Measurements from ENCODE around the gene SUB1. TPM values are rescaled to one million over a fixed set of nuclear protein-coding genes. Genes with fewer than 3 reads are reported as not detected.
"Not testable (repeated sequence)": the region's sequence is repeated elsewhere in the genome, so short reads cannot be mapped to it uniquely, and the experiment has no call there.

The SUB1 gene
- polyA plus RNA-seq, 2 donors: 106 to 145 TPM

DNA sequence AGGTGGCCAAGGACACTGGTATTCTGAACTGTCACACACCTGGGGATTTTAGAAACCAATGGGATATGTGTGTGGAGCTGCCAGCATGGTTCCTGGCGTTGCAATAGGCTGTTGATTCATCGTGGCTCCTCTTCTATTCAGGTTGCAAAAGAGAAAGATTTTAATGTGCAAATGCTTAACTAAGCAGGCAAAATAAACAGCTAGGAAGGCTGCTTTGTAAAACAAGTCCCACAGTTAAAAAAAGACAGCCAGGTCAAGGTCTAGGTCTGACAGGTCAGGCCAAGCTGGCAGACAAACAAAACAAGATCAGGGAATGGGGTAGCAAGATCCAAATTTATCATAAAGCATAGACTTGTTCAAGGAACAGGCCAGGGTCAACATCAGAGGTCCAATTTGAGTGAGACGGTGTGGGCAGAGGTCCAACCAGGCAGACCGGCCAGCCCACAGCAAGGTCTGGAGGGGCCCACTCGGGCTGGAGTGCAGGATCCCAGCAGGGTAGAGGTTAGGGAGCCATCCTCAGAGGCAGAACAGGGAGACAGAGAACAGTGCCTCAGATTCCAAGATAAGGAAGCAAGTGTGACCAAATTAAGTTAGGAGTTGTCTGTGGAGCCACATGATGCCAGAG is 45.6 kb downstream of the SUB1 start:
- Histone ChIP-seq H3K27me3 (ENCODE audit: control insufficient read depth in 1 of 2, insufficient read depth in 2 of 2, low read length in 2 of 2) (no peaks in the 10 kb centered on the region), H3K9me3 (ENCODE audit: control insufficient read depth in 2 of 2, insufficient read depth in 1 of 2, low read depth in 1 of 2, low read length in 1 of 2) (no peaks in the 10 kb centered on the region), H3K4me3 (ENCODE audit: low read depth in 1 of 2, low read length in 2 of 2) (no peak overlapping the region), H3K27ac (ENCODE audit: low read depth in 2 of 2, low read length in 1 of 2) (no peak overlapping the region), H3K4me1 (ENCODE audit: control insufficient read depth in 2 of 2, insufficient read depth in 2 of 2, low read length in 1 of 2) (no peaks in the 10 kb centered on the region), H3K36me3 (ENCODE audit: control insufficient read depth in 2 of 2, insufficient read depth in 2 of 2, low read length in 1 of 2) (no peaks in the 10 kb centered on the region)
- WGBS, 2 donors: 68 to 75% methylated on average over 5 of the region's 5 CpGs

DNA sequence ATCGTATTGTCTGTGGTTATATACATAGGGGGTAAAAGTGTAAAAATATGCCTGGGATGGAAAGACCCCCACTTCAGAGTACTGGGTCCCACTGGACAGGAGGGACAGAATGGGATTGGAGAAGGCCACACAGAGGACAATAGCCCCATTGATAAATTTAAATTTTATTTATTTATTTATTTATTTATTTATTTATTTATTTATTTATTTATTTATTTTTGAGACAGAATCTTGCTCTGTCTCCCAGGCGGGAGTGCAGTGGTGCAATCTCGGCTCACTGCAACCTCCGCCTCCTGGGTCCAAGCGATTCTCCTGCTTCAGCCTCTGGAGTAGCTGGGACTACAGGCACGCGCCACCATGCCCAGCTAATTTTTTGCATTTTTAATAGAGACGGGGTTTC is 47.7 kb downstream of the SUB1 start:
- H3K4me3 ChIP-seq (ENCODE audit: low read depth in 1 of 2, low read length in 2 of 2); H3K27ac ChIP-seq (ENCODE audit: low read depth in 2 of 2, low read length in 1 of 2); H3K36me3 ChIP-seq (ENCODE audit: control insufficient read depth in 2 of 2, insufficient read depth in 2 of 2, low read length in 1 of 2); H3K27me3 ChIP-seq (ENCODE audit: control insufficient read depth in 1 of 2, insufficient read depth in 2 of 2, low read length in 2 of 2); H3K9me3 ChIP-seq (ENCODE audit: control insufficient read depth in 2 of 2, insufficient read depth in 1 of 2, low read depth in 1 of 2, low read length in 1 of 2); H3K4me1 ChIP-seq (ENCODE audit: control insufficient read depth in 2 of 2, insufficient read depth in 2 of 2, low read length in 1 of 2): not testable (repeated sequence)
- 93 to 96% methylated on average over 8 of the region's 8 CpGs for WGBS, 2 donors

DNA sequence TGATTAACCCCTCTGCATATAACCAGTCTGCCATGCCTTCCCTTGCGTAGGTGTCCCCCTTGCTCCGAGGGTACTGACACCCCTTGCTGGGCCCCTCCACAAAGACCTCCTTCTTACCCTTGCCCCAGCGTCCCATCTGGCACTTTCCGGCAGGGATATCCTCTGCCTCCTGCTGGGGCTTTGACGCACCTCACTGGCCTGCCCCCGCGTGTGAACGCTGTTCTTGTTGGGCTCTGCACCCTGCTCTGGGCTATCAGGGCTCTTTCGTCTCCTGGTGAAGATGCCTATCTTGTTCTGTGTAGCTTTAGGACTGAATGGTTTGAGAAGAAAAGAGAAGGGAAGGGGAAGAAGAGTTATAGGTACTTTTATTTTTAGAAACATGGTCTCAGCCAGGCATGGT is 53.0 kb downstream of the SUB1 start:
- Histone ChIP-seq H3K27ac (ENCODE audit: low read depth in 2 of 2, low read length in 1 of 2) (no peak overlapping the region), H3K4me3 (ENCODE audit: low read depth in 1 of 2, low read length in 2 of 2) (no peak overlapping the region), H3K27me3 (ENCODE audit: control insufficient read depth in 1 of 2, insufficient read depth in 2 of 2, low read length in 2 of 2) (no peaks in the 10 kb centered on the region), H3K36me3 (ENCODE audit: control insufficient read depth in 2 of 2, insufficient read depth in 2 of 2, low read length in 1 of 2) (no peaks in the 10 kb centered on the region), H3K4me1 (ENCODE audit: control insufficient read depth in 2 of 2, insufficient read depth in 2 of 2, low read length in 1 of 2) (no peaks in the 10 kb centered on the region), H3K9me3 (ENCODE audit: control insufficient read depth in 2 of 2, insufficient read depth in 1 of 2, low read depth in 1 of 2, low read length in 1 of 2) (no peaks in the 10 kb centered on the region)
- WGBS, 2 donors: 87 to 91% methylated on average over 9 of the region's 9 CpGs

DNA sequence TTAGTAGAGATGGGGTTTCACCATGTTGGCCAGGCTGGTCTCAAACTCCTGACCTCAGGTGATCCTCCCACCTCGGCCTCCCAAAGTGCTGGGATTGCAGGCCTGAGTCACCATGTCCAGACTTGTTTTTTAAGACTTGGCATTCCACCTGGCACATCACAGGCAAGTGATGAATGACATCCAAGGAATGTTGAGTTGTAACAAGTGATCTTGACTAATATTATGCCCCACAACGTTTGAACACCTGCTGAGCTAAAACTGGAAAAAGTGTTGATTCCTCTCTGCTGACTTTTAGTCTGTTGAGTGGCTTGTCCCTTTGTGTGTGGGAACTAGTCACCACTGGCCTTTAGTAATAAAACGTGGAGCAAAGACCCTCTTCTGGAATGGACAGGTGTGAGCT is 54.6 kb downstream of the SUB1 start:
- Histone ChIP-seq H3K36me3 (ENCODE audit: control insufficient read depth in 2 of 2, insufficient read depth in 2 of 2, low read length in 1 of 2) (no peaks in the 10 kb centered on the region), H3K9me3 (ENCODE audit: control insufficient read depth in 2 of 2, insufficient read depth in 1 of 2, low read depth in 1 of 2, low read length in 1 of 2) (no peaks in the 10 kb centered on the region), H3K27ac (ENCODE audit: low read depth in 2 of 2, low read length in 1 of 2) (no peak overlapping the region), H3K4me1 (ENCODE audit: control insufficient read depth in 2 of 2, insufficient read depth in 2 of 2, low read length in 1 of 2) (no peaks in the 10 kb centered on the region), H3K27me3 (ENCODE audit: control insufficient read depth in 1 of 2, insufficient read depth in 2 of 2, low read length in 2 of 2) (no peaks in the 10 kb centered on the region), H3K4me3 (ENCODE audit: low read depth in 1 of 2, low read length in 2 of 2) (no peak overlapping the region)
- 43 to 53% methylated on average over 3 of the region's 3 CpGs for WGBS, 2 donors

DNA sequence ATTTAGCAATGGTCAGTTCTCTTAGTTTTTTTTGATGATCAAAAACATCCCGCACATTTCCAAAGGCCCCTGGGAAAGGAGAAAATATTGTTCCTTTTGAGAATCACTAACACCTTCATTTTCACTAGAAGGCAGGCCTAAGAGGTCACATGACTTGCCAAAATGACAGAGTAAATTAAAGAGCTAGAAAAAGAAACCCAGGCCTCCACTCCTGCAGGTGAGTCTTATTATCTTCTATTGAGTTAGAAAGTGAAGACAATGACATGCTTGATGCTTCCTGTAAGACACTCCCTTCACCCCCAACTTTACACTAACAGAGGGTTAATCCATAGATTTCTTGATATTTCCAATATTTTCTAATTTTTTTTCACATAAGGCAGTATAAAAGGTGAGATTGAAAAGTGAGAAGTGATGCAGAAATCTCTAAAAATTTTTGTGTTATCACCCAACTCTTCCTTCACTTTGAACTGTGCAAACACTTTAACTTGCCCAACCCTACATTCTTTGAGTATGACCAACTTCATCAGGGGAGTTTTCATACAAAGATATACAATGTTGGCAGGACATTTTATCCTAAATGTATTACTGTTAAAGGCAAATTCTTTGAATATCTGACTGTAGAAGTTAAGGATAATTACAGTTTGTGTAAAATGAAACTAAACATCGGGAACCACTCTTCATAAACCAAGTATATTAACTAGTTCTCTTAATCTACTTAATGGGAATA is 57.1 kb downstream of the SUB1 start:
- no peaks in the 10 kb centered on the region for H3K4me1 ChIP-seq (ENCODE audit: control insufficient read depth in 2 of 2, insufficient read depth in 2 of 2, low read length in 1 of 2)
- H3K4me3 ChIP-seq (ENCODE audit: low read depth in 1 of 2, low read length in 2 of 2): no peak overlapping the region
- H3K27ac ChIP-seq (ENCODE audit: low read depth in 2 of 2, low read length in 1 of 2): no peak overlapping the region
- no peaks in the 10 kb centered on the region for H3K9me3 ChIP-seq (ENCODE audit: control insufficient read depth in 2 of 2, insufficient read depth in 1 of 2, low read depth in 1 of 2, low read length in 1 of 2)
- 69 to 75% methylated on average over 2 of the region's 2 CpGs for WGBS, 2 donors
- H3K36me3 ChIP-seq (ENCODE audit: control insufficient read depth in 2 of 2, insufficient read depth in 2 of 2, low read length in 1 of 2): no peaks in the 10 kb centered on the region
- no peaks in the 10 kb centered on the region for H3K27me3 ChIP-seq (ENCODE audit: control insufficient read depth in 1 of 2, insufficient read depth in 2 of 2, low read length in 2 of 2)

DNA sequence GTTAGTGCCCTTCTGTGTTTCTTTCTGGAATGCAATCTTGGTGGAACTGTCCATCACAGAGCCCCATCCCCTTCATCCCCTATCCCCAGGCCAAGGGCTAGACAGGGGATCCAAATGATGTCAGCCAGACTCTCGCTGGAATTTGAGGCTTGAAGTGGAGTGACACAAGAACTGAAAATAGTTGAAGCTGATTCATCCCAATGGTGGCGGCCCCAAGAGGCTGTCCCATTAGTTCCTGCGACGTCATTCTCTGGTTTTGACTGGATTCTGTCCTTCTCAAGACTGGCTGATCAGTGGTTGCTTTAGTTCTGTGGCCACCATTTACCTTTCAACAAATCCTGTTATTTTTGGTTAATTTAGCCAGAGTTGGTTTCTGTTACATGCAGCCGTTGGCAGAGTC is 59.9 kb downstream of the SUB1 start:
- H3K27ac ChIP-seq (ENCODE audit: low read depth in 2 of 2, low read length in 1 of 2): no peak overlapping the region
- H3K9me3 ChIP-seq (ENCODE audit: control insufficient read depth in 2 of 2, insufficient read depth in 1 of 2, low read depth in 1 of 2, low read length in 1 of 2): peaks cover 3% of the 10 kb centered on the region in 2 donors
- H3K4me1 ChIP-seq (ENCODE audit: control insufficient read depth in 2 of 2, insufficient read depth in 2 of 2, low read length in 1 of 2): no peaks in the 10 kb centered on the region
- no peaks in the 10 kb centered on the region for H3K27me3 ChIP-seq (ENCODE audit: control insufficient read depth in 1 of 2, insufficient read depth in 2 of 2, low read length in 2 of 2)
- WGBS, 2 donors: 88% methylated on average over 5 of the region's 5 CpGs
- H3K36me3 ChIP-seq (ENCODE audit: control insufficient read depth in 2 of 2, insufficient read depth in 2 of 2, low read length in 1 of 2): no peaks in the 10 kb centered on the region
- no peak overlapping the region for H3K4me3 ChIP-seq (ENCODE audit: low read depth in 1 of 2, low read length in 2 of 2)

DNA sequence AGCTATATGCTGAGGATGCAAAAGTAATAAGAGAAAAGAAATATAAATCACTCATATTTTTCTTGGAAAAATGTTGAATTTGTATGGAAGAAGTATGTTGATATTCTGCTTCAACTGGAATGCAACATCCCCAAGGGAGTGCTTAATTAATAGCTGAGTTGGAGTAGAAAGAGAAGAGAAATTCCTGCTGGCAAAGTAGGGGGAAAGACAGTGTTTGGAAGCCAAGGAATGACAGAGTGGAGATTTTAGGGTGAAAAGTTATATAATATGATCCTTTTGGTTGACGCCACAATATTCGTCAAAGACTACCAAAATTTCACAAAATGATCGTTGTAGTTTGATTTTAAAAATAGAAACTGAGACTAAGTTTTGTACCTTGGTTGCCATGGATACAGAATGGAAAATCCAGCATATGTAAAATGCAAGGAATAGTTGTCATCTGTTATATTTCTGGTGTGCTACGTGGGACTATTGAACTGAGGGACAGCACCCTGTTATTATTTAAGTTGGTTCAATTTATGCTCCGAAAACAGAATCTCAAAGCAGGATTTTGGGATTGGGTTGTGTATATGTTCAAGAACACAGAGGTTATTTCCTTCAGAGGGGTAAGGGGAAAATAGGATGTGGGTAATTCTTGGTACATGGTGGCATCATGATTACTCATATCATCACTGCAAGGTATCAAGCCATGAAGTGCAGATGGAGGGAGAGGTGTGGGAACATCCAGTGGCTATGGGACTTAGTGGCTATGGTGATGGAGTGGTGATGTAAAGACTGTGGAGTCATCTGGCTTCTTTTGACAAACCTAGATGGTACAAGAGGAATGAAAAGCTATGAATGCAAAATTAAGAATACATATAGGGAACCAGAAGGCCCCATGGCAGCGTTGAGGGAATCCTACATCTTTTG is 61.0 kb downstream of the SUB1 start:
- Histone ChIP-seq H3K36me3 (ENCODE audit: control insufficient read depth in 2 of 2, insufficient read depth in 2 of 2, low read length in 1 of 2) (no peaks in the 10 kb centered on the region), H3K4me1 (ENCODE audit: control insufficient read depth in 2 of 2, insufficient read depth in 2 of 2, low read length in 1 of 2) (no peaks in the 10 kb centered on the region), H3K4me3 (ENCODE audit: low read depth in 1 of 2, low read length in 2 of 2) (no peak overlapping the region), H3K27ac (ENCODE audit: low read depth in 2 of 2, low read length in 1 of 2) (no peak overlapping the region), H3K27me3 (ENCODE audit: control insufficient read depth in 1 of 2, insufficient read depth in 2 of 2, low read length in 2 of 2) (no peaks in the 10 kb centered on the region), H3K9me3 (ENCODE audit: control insufficient read depth in 2 of 2, insufficient read depth in 1 of 2, low read depth in 1 of 2, low read length in 1 of 2) (peaks cover 3% of the 10 kb centered on the region in 2 donors)
- WGBS, 2 donors: 76 to 84% methylated on average over 6 of the region's 6 CpGs

DNA sequence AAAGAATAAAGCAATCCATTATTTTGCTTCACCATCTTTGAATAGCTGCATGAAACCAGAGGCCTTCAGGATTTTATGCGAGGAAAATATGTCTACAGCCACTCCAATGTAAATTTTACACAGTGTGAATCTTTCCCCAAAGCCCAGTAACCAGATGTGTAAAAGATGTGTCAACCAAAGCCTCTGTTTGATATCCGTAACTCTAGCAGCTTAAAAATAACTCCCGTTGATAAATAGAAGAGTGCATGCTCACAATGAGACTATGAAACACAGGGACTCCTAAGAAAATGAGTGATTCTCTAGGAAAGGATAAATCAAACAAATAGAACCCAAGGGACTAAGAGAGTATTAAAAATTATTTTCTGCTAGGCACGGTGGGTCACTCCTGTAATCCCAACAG is 65.7 kb downstream of the SUB1 start:
- H3K27ac ChIP-seq (ENCODE audit: low read depth in 2 of 2, low read length in 1 of 2): no peak overlapping the region
- H3K4me1 ChIP-seq (ENCODE audit: control insufficient read depth in 2 of 2, insufficient read depth in 2 of 2, low read length in 1 of 2): no peaks in the 10 kb centered on the region
- no peaks in the 10 kb centered on the region for H3K27me3 ChIP-seq (ENCODE audit: control insufficient read depth in 1 of 2, insufficient read depth in 2 of 2, low read length in 2 of 2)
- no peak overlapping the region for H3K4me3 ChIP-seq (ENCODE audit: low read depth in 1 of 2, low read length in 2 of 2)
- H3K36me3 ChIP-seq (ENCODE audit: control insufficient read depth in 2 of 2, insufficient read depth in 2 of 2, low read length in 1 of 2): no peaks in the 10 kb centered on the region
- WGBS, 2 donors: 79 to 86% methylated on average over 4 of the region's 4 CpGs
- H3K9me3 ChIP-seq (ENCODE audit: control insufficient read depth in 2 of 2, insufficient read depth in 1 of 2, low read depth in 1 of 2, low read length in 1 of 2): peaks cover 3% of the 10 kb centered on the region in 2 donors

DNA sequence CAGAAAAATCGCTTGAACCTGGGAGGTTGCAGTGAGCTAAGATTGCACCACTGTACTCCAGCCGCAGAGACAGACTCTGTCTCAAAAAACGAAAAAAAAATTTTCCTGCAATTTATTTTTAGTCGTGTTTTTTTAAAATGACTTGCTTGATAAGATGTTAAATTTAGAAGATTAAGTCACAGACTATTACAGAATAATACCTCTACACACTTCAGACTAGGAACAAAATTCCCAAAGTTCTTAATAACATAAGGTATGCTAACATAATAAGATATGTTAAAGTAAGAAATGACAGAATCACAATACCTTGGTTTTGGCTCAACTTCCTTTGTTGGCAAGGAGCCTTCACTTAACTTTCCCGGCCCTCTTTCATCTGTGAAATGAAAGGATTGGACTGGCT is 66.3 kb downstream of the SUB1 start:
- Histone ChIP-seq H3K27me3 (ENCODE audit: control insufficient read depth in 1 of 2, insufficient read depth in 2 of 2, low read length in 2 of 2) (no peaks in the 10 kb centered on the region), H3K9me3 (ENCODE audit: control insufficient read depth in 2 of 2, insufficient read depth in 1 of 2, low read depth in 1 of 2, low read length in 1 of 2) (peaks cover 3% of the 10 kb centered on the region in 2 donors), H3K4me3 (ENCODE audit: low read depth in 1 of 2, low read length in 2 of 2) (no peak overlapping the region), H3K27ac (ENCODE audit: low read depth in 2 of 2, low read length in 1 of 2) (no peak overlapping the region), H3K4me1 (ENCODE audit: control insufficient read depth in 2 of 2, insufficient read depth in 2 of 2, low read length in 1 of 2) (no peaks in the 10 kb centered on the region), H3K36me3 (ENCODE audit: control insufficient read depth in 2 of 2, insufficient read depth in 2 of 2, low read length in 1 of 2) (no peaks in the 10 kb centered on the region)
- WGBS, 2 donors: 48 to 60% methylated on average over 5 of the region's 5 CpGs

Measured in esophagus (tissue), 2 donors.